ENCODE data around the gene SEMA7A. TPM values are rescaled to one million over a fixed set of nuclear protein-coding genes. Genes with fewer than 3 reads are reported as not detected.

SEMA7A gene
- total and polyA plus RNA-seq, 9 donors = 3.2 to 98.6 (median 9.0) TPM

- DNase-seq = no peak
- WGBS, 3 donors = 75 to 80% (median 75%) methylated on average over 16 of the region's 16 CpGs
Observed at GRCh38 chr15:74451861-74452835, 18.4 kb upstream of the SEMA7A start.

GRCh38 chr15:74451322-74451721, 17.6 kb upstream of the SEMA7A start:
- TF ChIP-seq EP300 (IDR thresholded peaks at IDR 0.05) (no peak), POLR2A (IDR thresholded peaks at IDR 0.05) (no peak), CTCF (IDR thresholded peaks at IDR 0.05) (no peak)
- intact Hi-C loops (cut with DNase I) = no loop called here
- Histone ChIP-seq H3K36me3 (no peaks in the 10 kb centered on the region), H3K9me3 (no peaks in the 10 kb centered on the region), H3K27me3 (no peaks in the 10 kb centered on the region), H3K4me3 (no peak overlapping the region), H3K27ac (no peak overlapping the region), H3K4me1 (ENCODE audit: insufficient read depth) (no peaks in the 10 kb centered on the region)
- 82 to 100% (median 91%) methylated on average over 2 of the region's 2 CpGs for WGBS, 3 donors
- DNase-seq = no peak

More at GRCh38 chr15:74451861-74452835, 18.4 kb upstream of the SEMA7A start:
- Histone ChIP-seq H3K27me3 (no peaks in the 10 kb centered on the region), H3K4me1 (ENCODE audit: insufficient read depth) (no peaks in the 10 kb centered on the region), H3K9me3 (no peaks in the 10 kb centered on the region), H3K27ac (no peak overlapping the region), H3K4me3 (no peak overlapping the region), H3K36me3 (no peaks in the 10 kb centered on the region)
- intact Hi-C loops (cut with DNase I) = no loop called here
- TF ChIP-seq CTCF (IDR thresholded peaks at IDR 0.05) (no peak), POLR2A (IDR thresholded peaks at IDR 0.05) (no peak), EP300 (IDR thresholded peaks at IDR 0.05) (no peak)

- no peaks in the 10 kb centered on the region for H3K36me3 ChIP-seq
- H3K4me3 ChIP-seq = no peak overlapping the region
- intact Hi-C loops (cut with DNase I) = no loop called here
- 91 to 95% (median 93%) methylated on average over 12 of the region's 12 CpGs for WGBS, 3 donors
- DNase-seq = no peak
- H3K9me3 ChIP-seq = no peaks in the 10 kb centered on the region
- H3K27me3 ChIP-seq = no peaks in the 10 kb centered on the region
- TF ChIP-seq POLR2A (IDR thresholded peaks at IDR 0.05) (no peak), CTCF (IDR thresholded peaks at IDR 0.05) (no peak), EP300 (IDR thresholded peaks at IDR 0.05) (no peak)
- no peak overlapping the region for H3K27ac ChIP-seq
- H3K4me1 ChIP-seq (ENCODE audit: insufficient read depth) = no peaks in the 10 kb centered on the region
Observed at GRCh38 chr15:74449643-74450205, 16.0 kb upstream of the SEMA7A start.

GRCh38 chr15:74449095-74449494, 15.3 kb upstream of the SEMA7A start:
- no peak overlapping the region for H3K27ac ChIP-seq
- no peak for DNase-seq
- no peaks in the 10 kb centered on the region for H3K9me3 ChIP-seq
- H3K4me1 ChIP-seq (ENCODE audit: insufficient read depth) = no peaks in the 10 kb centered on the region
- H3K27me3 ChIP-seq = no peaks in the 10 kb centered on the region
- 94 to 97% (median 95%) methylated on average over 7 of the region's 7 CpGs for WGBS, 3 donors
- no peak for TF ChIP-seq EP300 (IDR thresholded peaks at IDR 0.05)
- no peak for TF ChIP-seq POLR2A (IDR thresholded peaks at IDR 0.05)
- TF ChIP-seq CTCF (IDR thresholded peaks at IDR 0.05) = no peak
- intact Hi-C loops (cut with DNase I) = no loop called here
- H3K4me3 ChIP-seq = no peak overlapping the region
- no peaks in the 10 kb centered on the region for H3K36me3 ChIP-seq
